ENCODE measurements around the gene FRY.
A peak's percentile ranks its signal among the peaks of the same experiment; 100 is the strongest.

The FRY gene

GRCh38 chr13:32021785-32022184, 9.8 kb upstream of the FRY start:
- H3K27ac ChIP-seq (ENCODE audit: low read depth, low read length), result no peak overlapping the region
- H3K4me1 ChIP-seq (ENCODE audit: control insufficient read depth, insufficient read depth, low read length), result peaks cover 2% of the 10 kb centered on the region
- no peak overlapping the region for H3K4me3 ChIP-seq (ENCODE audit: low read length)
- no peaks in the 10 kb centered on the region for H3K27me3 ChIP-seq (ENCODE audit: control insufficient read depth, insufficient read depth, low read length)
- no peak overlapping the region for H3K9ac ChIP-seq (ENCODE audit: low read length)
- no peaks in the 10 kb centered on the region for H3K36me3 ChIP-seq (ENCODE audit: control insufficient read depth, insufficient read depth, low read length)

- no peaks in the 10 kb centered on the region for H3K36me3 ChIP-seq (ENCODE audit: control insufficient read depth, insufficient read depth, low read length)
- H3K9ac ChIP-seq (ENCODE audit: low read length), result no peak overlapping the region
- H3K27ac ChIP-seq (ENCODE audit: low read depth, low read length), result no peak overlapping the region
- H3K27me3 ChIP-seq (ENCODE audit: control insufficient read depth, insufficient read depth, low read length), result no peaks in the 10 kb centered on the region
- H3K4me1 ChIP-seq (ENCODE audit: control insufficient read depth, insufficient read depth, low read length), result peaks cover 2% of the 10 kb centered on the region
- no peak overlapping the region for H3K4me3 ChIP-seq (ENCODE audit: low read length)
Measured at GRCh38 chr13:32022311-32022710, 9.3 kb upstream of the FRY start.

GRCh38 chr13:32023096-32023495, 8.5 kb upstream of the FRY start:
- H3K4me3 ChIP-seq (ENCODE audit: low read length), result no peak overlapping the region
- H3K27me3 ChIP-seq (ENCODE audit: control insufficient read depth, insufficient read depth, low read length), result no peaks in the 10 kb centered on the region
- H3K36me3 ChIP-seq (ENCODE audit: control insufficient read depth, insufficient read depth, low read length), result no peaks in the 10 kb centered on the region
- no peak overlapping the region for H3K9ac ChIP-seq (ENCODE audit: low read length)
- H3K4me1 ChIP-seq (ENCODE audit: control insufficient read depth, insufficient read depth, low read length), result peaks cover 2% of the 10 kb centered on the region
- H3K27ac ChIP-seq (ENCODE audit: low read depth, low read length), result no peak overlapping the region

GRCh38 chr13:32023698-32024097, 7.9 kb upstream of the FRY start:
- Histone ChIP-seq H3K27ac (ENCODE audit: low read depth, low read length) (no peak overlapping the region), H3K4me3 (ENCODE audit: low read length) (no peak overlapping the region), H3K9ac (ENCODE audit: low read length) (no peak overlapping the region), H3K4me1 (ENCODE audit: control insufficient read depth, insufficient read depth, low read length) (peaks cover 2% of the 10 kb centered on the region), H3K36me3 (ENCODE audit: control insufficient read depth, insufficient read depth, low read length) (no peaks in the 10 kb centered on the region), H3K27me3 (ENCODE audit: control insufficient read depth, insufficient read depth, low read length) (no peaks in the 10 kb centered on the region)

GRCh38 chr13:32024750-32025149, 6.8 kb upstream of the FRY start:
- Histone ChIP-seq H3K36me3 (ENCODE audit: control insufficient read depth, insufficient read depth, low read length) (no peaks in the 10 kb centered on the region), H3K4me1 (ENCODE audit: control insufficient read depth, insufficient read depth, low read length) (peaks cover 2% of the 10 kb centered on the region), H3K27me3 (ENCODE audit: control insufficient read depth, insufficient read depth, low read length) (no peaks in the 10 kb centered on the region), H3K9ac (ENCODE audit: low read length) (no peak overlapping the region), H3K4me3 (ENCODE audit: low read length) (no peak overlapping the region), H3K27ac (ENCODE audit: low read depth, low read length) (no peak overlapping the region)

- Histone ChIP-seq H3K4me1 (ENCODE audit: control insufficient read depth, insufficient read depth, low read length) (peaks cover 6% of the 10 kb centered on the region), H3K27ac (ENCODE audit: low read depth, low read length) (no peak overlapping the region), H3K27me3 (ENCODE audit: control insufficient read depth, insufficient read depth, low read length) (no peaks in the 10 kb centered on the region), H3K9ac (ENCODE audit: low read length) (no peak overlapping the region), H3K4me3 (ENCODE audit: low read length) (no peak overlapping the region), H3K36me3 (ENCODE audit: control insufficient read depth, insufficient read depth, low read length) (no peaks in the 10 kb centered on the region)
Measured at GRCh38 chr13:32025730-32026129, 5.8 kb upstream of the FRY start.

- Histone ChIP-seq H3K27me3 (ENCODE audit: control insufficient read depth, insufficient read depth, low read length) (peaks cover 2% of the 10 kb centered on the region), H3K9ac (ENCODE audit: low read length) (no peak overlapping the region), H3K36me3 (ENCODE audit: control insufficient read depth, insufficient read depth, low read length) (no peaks in the 10 kb centered on the region), H3K27ac (ENCODE audit: low read depth, low read length) (no peak overlapping the region), H3K4me3 (ENCODE audit: low read length) (no peak overlapping the region), H3K4me1 (ENCODE audit: control insufficient read depth, insufficient read depth, low read length) (peaks cover 7% of the 10 kb centered on the region)
Measured at GRCh38 chr13:32026623-32027022, 5.0 kb upstream of the FRY start.

GRCh38 chr13:32028711-32029110, 2.9 kb upstream of the FRY start:
- Histone ChIP-seq H3K9ac (ENCODE audit: low read length) (no peak overlapping the region), H3K4me3 (ENCODE audit: low read length) (no peak overlapping the region), H3K27me3 (ENCODE audit: control insufficient read depth, insufficient read depth, low read length) (peaks cover 2% of the 10 kb centered on the region), H3K36me3 (ENCODE audit: control insufficient read depth, insufficient read depth, low read length) (no peaks in the 10 kb centered on the region), H3K27ac (ENCODE audit: low read depth, low read length) (no peak overlapping the region), H3K4me1 (ENCODE audit: control insufficient read depth, insufficient read depth, low read length) (peaks cover 8% of the 10 kb centered on the region)

- Histone ChIP-seq H3K27ac (ENCODE audit: low read depth, low read length) (no peak overlapping the region), H3K36me3 (ENCODE audit: control insufficient read depth, insufficient read depth, low read length) (no peaks in the 10 kb centered on the region), H3K4me3 (ENCODE audit: low read length) (no peak overlapping the region), H3K4me1 (ENCODE audit: control insufficient read depth, insufficient read depth, low read length) (peaks cover 8% of the 10 kb centered on the region), H3K27me3 (ENCODE audit: control insufficient read depth, insufficient read depth, low read length) (peaks cover 2% of the 10 kb centered on the region), H3K9ac (ENCODE audit: low read length) (no peak overlapping the region)
Measured at GRCh38 chr13:32029684-32030083, 1.9 kb upstream of the FRY start.

- Histone ChIP-seq H3K27me3 (ENCODE audit: control insufficient read depth, insufficient read depth, low read length) (peaks cover 2% of the 10 kb centered on the region), H3K36me3 (ENCODE audit: control insufficient read depth, insufficient read depth, low read length) (no peaks in the 10 kb centered on the region), H3K27ac (ENCODE audit: low read depth, low read length) (peak overlapping the region; percentile 81), H3K9ac (ENCODE audit: low read length) (no peak overlapping the region), H3K4me3 (ENCODE audit: low read length) (peak overlapping the region; percentile 77), H3K4me1 (ENCODE audit: control insufficient read depth, insufficient read depth, low read length) (peaks cover 8% of the 10 kb centered on the region)
Measured at GRCh38 chr13:32031815-32032370, 319 bp downstream of the FRY start.

GRCh38 chr13:32032759-32033158, 1.2 kb downstream of the FRY start:
- Histone ChIP-seq H3K4me1 (ENCODE audit: control insufficient read depth, insufficient read depth, low read length) (peaks cover 14% of the 10 kb centered on the region), H3K27ac (ENCODE audit: low read depth, low read length) (no peak overlapping the region), H3K27me3 (ENCODE audit: control insufficient read depth, insufficient read depth, low read length) (peaks cover 2% of the 10 kb centered on the region), H3K4me3 (ENCODE audit: low read length) (no peak overlapping the region), H3K9ac (ENCODE audit: low read length) (no peak overlapping the region), H3K36me3 (ENCODE audit: control insufficient read depth, insufficient read depth, low read length) (no peaks in the 10 kb centered on the region)

- peaks cover 2% of the 10 kb centered on the region for H3K27me3 ChIP-seq (ENCODE audit: control insufficient read depth, insufficient read depth, low read length)
- no peak overlapping the region for H3K9ac ChIP-seq (ENCODE audit: low read length)
- no peak overlapping the region for H3K4me3 ChIP-seq (ENCODE audit: low read length)
- H3K27ac ChIP-seq (ENCODE audit: low read depth, low read length), result no peak overlapping the region
- no peaks in the 10 kb centered on the region for H3K36me3 ChIP-seq (ENCODE audit: control insufficient read depth, insufficient read depth, low read length)
- peaks cover 17% of the 10 kb centered on the region for H3K4me1 ChIP-seq (ENCODE audit: control insufficient read depth, insufficient read depth, low read length)
Measured at GRCh38 chr13:32033744-32034143, 2.2 kb downstream of the FRY start.

- peak overlapping the region; percentile 65 for H3K27ac ChIP-seq (ENCODE audit: low read depth, low read length)
- peaks cover 15% of the 10 kb centered on the region for H3K4me1 ChIP-seq (ENCODE audit: control insufficient read depth, insufficient read depth, low read length)
- H3K4me3 ChIP-seq (ENCODE audit: low read length), result no peak overlapping the region
- no peak overlapping the region for H3K9ac ChIP-seq (ENCODE audit: low read length)
- no peaks in the 10 kb centered on the region for H3K36me3 ChIP-seq (ENCODE audit: control insufficient read depth, insufficient read depth, low read length)
- H3K27me3 ChIP-seq (ENCODE audit: control insufficient read depth, insufficient read depth, low read length), result peaks cover 2% of the 10 kb centered on the region
Measured at GRCh38 chr13:32035716-32036115, 4.1 kb downstream of the FRY start.

Measured in rectal smooth muscle tissue (tissue), 1 donor.